Effector memory CD8-positive, alpha-beta T cell (primary cell): ENCODE results near the gene ADAMTS16.

Experiments used
- ATAC-seq: fragments of 150-1000 bp; cut with Tn5 transposase; replicated peaks from 2 replicates; pipeline ENCODE4 v1.10.0; 2021; ENCODE audit warnings: mild to moderate bottlenecking, moderate library complexity
- DNase-seq, 3 experiments: peaks; one replicate each; pipeline ENCODE4 v3.0.0; 2021
- H3K27ac Mint-ChIP-seq, 2 donors: one replicate each; pipeline ENCODE4 v1.8.0; 2022; ENCODE audit warnings: mild to moderate bottlenecking in 2 of 2, mixed read lengths in 2 of 2, moderate library complexity in 2 of 2
- H3K27me3 Mint-ChIP-seq, 2 donors: one replicate each; pipeline ENCODE4 v1.8.0; 2022; ENCODE audit warnings: mixed read lengths in 2 of 2
- H3K36me3 Mint-ChIP-seq: one replicate; pipeline ENCODE4 v1.8.0; 2022; ENCODE audit warnings: mild to moderate bottlenecking, moderate library complexity, mixed read lengths; ENCODE audit not compliant: insufficient read depth
- H3K4me1 Mint-ChIP-seq, 2 donors: one replicate each; pipeline ENCODE4 v1.8.0; 2022; ENCODE audit warnings: low read depth in 2 of 2, mixed read lengths in 2 of 2
- H3K4me3 Mint-ChIP-seq, 2 donors: one replicate each; pipeline ENCODE4 v1.8.0; 2022; ENCODE audit warnings: mild to moderate bottlenecking in 2 of 2, mixed read lengths in 2 of 2, moderate library complexity in 2 of 2
- H3K9me3 Mint-ChIP-seq, 2 donors: one replicate each; pipeline ENCODE4 v1.8.0; 2022; ENCODE audit warnings: mixed read lengths in 2 of 2

ADAMTS16 gene

GRCh38 chr5:5314626-5315025, 174.5 kb downstream of the ADAMTS16 start:
- Mint-ChIP-seq H3K27me3 (peaks cover 0 to 4% of the 10 kb centered on the region in 2 donors), H3K36me3 (no peaks in the 10 kb centered on the region), H3K9me3 (peaks cover 0 to 5% of the 10 kb centered on the region in 2 donors), H3K4me1 (no peaks in the 10 kb centered on the region), H3K4me3 (no peak overlapping the region), H3K27ac (no peak overlapping the region)
- DNase-seq (no peak), ATAC-seq (no peak)

GRCh38 chr5:5315068-5315980, 175.2 kb downstream of the ADAMTS16 start:
- H3K27ac Mint-ChIP-seq, result no peak overlapping the region

GRCh38 chr5:5316334-5316733, 176.2 kb downstream of the ADAMTS16 start:
- no peak overlapping the region for H3K4me3 Mint-ChIP-seq
- no peaks in the 10 kb centered on the region for H3K4me1 Mint-ChIP-seq
- H3K27ac Mint-ChIP-seq, result no peak overlapping the region
- no peak for ATAC-seq
- H3K27me3 Mint-ChIP-seq, result no peaks in the 10 kb centered on the region
- no peaks in the 10 kb centered on the region for H3K36me3 Mint-ChIP-seq
- peaks cover 3 to 5% of the 10 kb centered on the region in 2 donors for H3K9me3 Mint-ChIP-seq
- DNase-seq, result no peak

More at GRCh38 chr5:5315068-5315980, 175.2 kb downstream of the ADAMTS16 start:
- no peak for DNase-seq
- H3K4me3 Mint-ChIP-seq, result no peak overlapping the region
- no peaks in the 10 kb centered on the region for H3K4me1 Mint-ChIP-seq
- no peak for ATAC-seq
- H3K9me3 Mint-ChIP-seq, result peaks cover 0 to 3% of the 10 kb centered on the region in 2 donors
- no peaks in the 10 kb centered on the region for H3K36me3 Mint-ChIP-seq
- H3K27me3 Mint-ChIP-seq, result no peaks in the 10 kb centered on the region

- H3K27me3 Mint-ChIP-seq, result no peaks in the 10 kb centered on the region
- DNase-seq (no peak), ATAC-seq (no peak)
- H3K27ac Mint-ChIP-seq, result no peak overlapping the region
- peaks cover 3 to 17% of the 10 kb centered on the region in 2 donors for H3K9me3 Mint-ChIP-seq
- no peaks in the 10 kb centered on the region for H3K36me3 Mint-ChIP-seq
- no peaks in the 10 kb centered on the region for H3K4me1 Mint-ChIP-seq
- no peak overlapping the region for H3K4me3 Mint-ChIP-seq
These were observed 177.8 kb downstream of the ADAMTS16 start for GRCh38 chr5:5317976-5318375.

GRCh38 chr5:5318426-5319190, 178.5 kb downstream of the ADAMTS16 start:
- no peaks in the 10 kb centered on the region for H3K27me3 Mint-ChIP-seq
- peaks cover 3 to 17% of the 10 kb centered on the region in 2 donors for H3K9me3 Mint-ChIP-seq
- DNase-seq (no peak), ATAC-seq (no peak)
- H3K27ac Mint-ChIP-seq, result no peak overlapping the region
- no peaks in the 10 kb centered on the region for H3K4me1 Mint-ChIP-seq
- no peak overlapping the region for H3K4me3 Mint-ChIP-seq
- H3K36me3 Mint-ChIP-seq, result no peaks in the 10 kb centered on the region

GRCh38 chr5:5320062-5320805, 180.1 kb downstream of the ADAMTS16 start:
- no peak overlapping the region for H3K27ac Mint-ChIP-seq
- no peaks in the 10 kb centered on the region for H3K27me3 Mint-ChIP-seq
- ATAC-seq (no peak), DNase-seq (no peak)
- H3K36me3 Mint-ChIP-seq, result no peaks in the 10 kb centered on the region
- H3K4me3 Mint-ChIP-seq, result no peak overlapping the region
- peaks cover 5 to 20% of the 10 kb centered on the region in 2 donors for H3K9me3 Mint-ChIP-seq
- no peaks in the 10 kb centered on the region for H3K4me1 Mint-ChIP-seq

- Mint-ChIP-seq H3K4me1 (no peaks in the 10 kb centered on the region), H3K9me3 (peaks cover 7 to 27% of the 10 kb centered on the region in 2 donors), H3K27me3 (no peaks in the 10 kb centered on the region), H3K36me3 (no peaks in the 10 kb centered on the region), H3K4me3 (no peak overlapping the region), H3K27ac (no peak overlapping the region)
- DNase-seq (no peak), ATAC-seq (no peak)
These were observed 181.0 kb downstream of the ADAMTS16 start for GRCh38 chr5:5321137-5321536.

- H3K36me3 Mint-ChIP-seq, result no peaks in the 10 kb centered on the region
- DNase-seq (no peak), ATAC-seq (no peak)
- H3K4me3 Mint-ChIP-seq, result no peak overlapping the region
- peaks cover 4 to 42% of the 10 kb centered on the region in 2 donors for H3K9me3 Mint-ChIP-seq
- no peaks in the 10 kb centered on the region for H3K4me1 Mint-ChIP-seq
- H3K27me3 Mint-ChIP-seq, result peaks cover 8 to 22% of the 10 kb centered on the region in 2 donors
- H3K27ac Mint-ChIP-seq, result no peak overlapping the region
These were observed 183.4 kb downstream of the ADAMTS16 start for GRCh38 chr5:5323551-5323950.

- Mint-ChIP-seq H3K4me1 (no peaks in the 10 kb centered on the region), H3K27me3 (peaks cover 8 to 24% of the 10 kb centered on the region in 2 donors), H3K9me3 (peaks cover 6 to 41% of the 10 kb centered on the region in 2 donors)
These were observed 186.1 kb downstream of the ADAMTS16 start for GRCh38 chr5:5326115-5326758.

GRCh38 chr5:5327126-5327525, 187.0 kb downstream of the ADAMTS16 start:
- peaks cover 6 to 32% of the 10 kb centered on the region in 2 donors for H3K9me3 Mint-ChIP-seq
- ATAC-seq (no peak), DNase-seq (no peak)
- peaks cover 8 to 24% of the 10 kb centered on the region in 2 donors for H3K27me3 Mint-ChIP-seq
- no peaks in the 10 kb centered on the region for H3K36me3 Mint-ChIP-seq
- H3K27ac Mint-ChIP-seq, result no peak overlapping the region
- no peaks in the 10 kb centered on the region for H3K4me1 Mint-ChIP-seq
- no peak overlapping the region for H3K4me3 Mint-ChIP-seq

More at GRCh38 chr5:5326115-5326758, 186.1 kb downstream of the ADAMTS16 start:
- Mint-ChIP-seq H3K4me3 (no peak overlapping the region), H3K27ac (no peak overlapping the region), H3K36me3 (no peaks in the 10 kb centered on the region)
- DNase-seq, result no peak
- no peak for ATAC-seq

GRCh38 chr5:5330728-5331452, 190.8 kb downstream of the ADAMTS16 start:
- Mint-ChIP-seq H3K4me1 (no peaks in the 10 kb centered on the region), H3K36me3 (no peaks in the 10 kb centered on the region), H3K9me3 (peaks cover 3 to 24% of the 10 kb centered on the region in 2 donors), H3K4me3 (no peak overlapping the region), H3K27me3 (peaks cover 8 to 33% of the 10 kb centered on the region in 2 donors), H3K27ac (no peak overlapping the region)
- DNase-seq, result no peak
- no peak for ATAC-seq

- ATAC-seq (no peak), DNase-seq (no peak)
- Mint-ChIP-seq H3K4me1 (no peaks in the 10 kb centered on the region), H3K36me3 (no peaks in the 10 kb centered on the region), H3K4me3 (no peak overlapping the region), H3K9me3 (peaks cover 7 to 23% of the 10 kb centered on the region in 2 donors), H3K27me3 (peaks cover 8 to 29% of the 10 kb centered on the region in 2 donors), H3K27ac (no peak overlapping the region)
These were observed 191.7 kb downstream of the ADAMTS16 start for GRCh38 chr5:5331848-5332247.
